NT2/D1 (cell line): ENCODE data around the gene SEH1L.

Experiments used
- SUZ12 ChIP-seq: IDR thresholded peaks from 2 replicates; pipeline ENCODE4 v1.6.1; 2011; ENCODE audit not compliant: insufficient read length, insufficient read depth; ENCODE audit errors: extremely low read depth
- YY1 ChIP-seq: IDR thresholded peaks from 2 replicates; pipeline ENCODE4 v1.6.1; 2011; ENCODE audit not compliant: insufficient read length, insufficient read depth
- ZNF274 ChIP-seq: IDR thresholded peaks from 2 replicates; pipeline ENCODE4 v1.6.1; 2011; ENCODE audit warnings: mild to moderate bottlenecking, low read depth, low read length

DNA sequence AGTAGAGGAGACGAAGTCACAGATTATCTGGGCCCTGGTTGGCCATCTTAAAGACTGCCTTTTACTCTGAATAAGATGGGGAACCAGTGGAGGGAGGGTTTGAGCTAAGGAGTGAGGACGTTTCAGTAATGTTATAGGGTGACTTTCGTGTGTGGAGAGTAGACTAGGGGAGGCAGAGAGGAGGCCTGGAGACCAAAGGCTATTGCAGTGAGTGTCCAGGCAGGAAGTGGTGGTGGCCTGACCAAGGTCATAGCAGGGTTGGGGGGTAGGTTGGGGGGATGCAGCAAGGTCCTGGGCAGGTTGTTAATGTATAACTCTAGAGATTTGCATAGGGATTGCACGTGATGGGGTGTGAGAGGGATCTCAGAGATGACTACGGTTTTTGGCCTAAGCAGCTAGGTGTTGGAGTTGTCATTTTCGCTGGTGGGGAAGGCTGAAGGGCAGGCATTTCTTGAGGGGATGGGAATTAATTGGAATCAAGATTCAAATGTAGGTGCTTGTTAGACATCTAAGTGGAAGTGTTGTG is 48.2 kb downstream of the SEH1L start:
- TF ChIP-seq YY1, result no peak
- no peak for TF ChIP-seq ZNF274
- TF ChIP-seq SUZ12, result no peak
